ENCODE measurements around the gene HAUS1.

DNA sequence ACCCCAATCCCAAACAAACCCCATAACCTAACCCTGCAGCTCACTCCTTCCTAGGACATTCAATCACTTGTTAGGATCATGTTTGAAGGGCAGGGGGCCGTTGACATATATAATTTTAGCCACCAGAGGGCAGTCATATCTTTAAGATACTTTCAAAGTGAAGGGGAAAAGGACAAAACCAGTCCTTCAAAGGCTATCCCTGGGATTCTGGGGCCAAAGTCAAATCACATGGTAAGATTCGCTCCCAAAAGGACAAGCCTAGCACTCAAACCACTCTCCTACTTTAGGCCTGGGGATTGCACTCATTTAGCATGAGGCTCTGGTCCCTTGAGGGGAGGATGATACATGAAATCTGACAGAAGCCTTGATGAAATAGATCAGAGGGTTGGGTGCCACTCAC is 44.6 kb downstream of the HAUS1 start:
- TF ChIP-seq CTCF (conservative IDR thresholded peaks at IDR 0.05; ENCODE audit: low read depth, low read length) (peak; percentile 76), MAZ (IDR thresholded peaks at IDR 0.05; ENCODE audit: borderline replicate concordance, low read depth, low read length) (no peak), POLR2A (IDR thresholded peaks at IDR 0.05; ENCODE audit: low read depth, low read length) (no peak), FOS (IDR thresholded peaks at IDR 0.05; ENCODE audit: low read depth, low read length) (no peak), BHLHE40 (IDR thresholded peaks at IDR 0.05; ENCODE audit: low read depth, low read length) (no peak), NFE2L2 (IDR thresholded peaks at IDR 0.05; ENCODE audit: low read depth, low read length) (no peak), USF2 (IDR thresholded peaks at IDR 0.05; ENCODE audit: low read depth, low read length) (no peak)

Measured in IMR-90 (cell line).